ENCODE measurements around the gene PPP2R2C.

- TF ChIP-seq POLR2A (IDR thresholded peaks at IDR 0.05) (no peak), CTCF (IDR thresholded peaks at IDR 0.05) (no peak)
These were observed 199.4 kb downstream of the PPP2R2C start for GRCh38 chr4:6272863-6273660.

Data from heart left ventricle (tissue), 13 donors.